ENCODE results near the gene NCOA5. TPM values are rescaled to one million over a fixed set of nuclear protein-coding genes. Genes with fewer than 3 reads are reported as not detected.

NCOA5 gene
- total RNA-seq, 1 donor from 2014 or later, result 12.3 TPM

DNA sequence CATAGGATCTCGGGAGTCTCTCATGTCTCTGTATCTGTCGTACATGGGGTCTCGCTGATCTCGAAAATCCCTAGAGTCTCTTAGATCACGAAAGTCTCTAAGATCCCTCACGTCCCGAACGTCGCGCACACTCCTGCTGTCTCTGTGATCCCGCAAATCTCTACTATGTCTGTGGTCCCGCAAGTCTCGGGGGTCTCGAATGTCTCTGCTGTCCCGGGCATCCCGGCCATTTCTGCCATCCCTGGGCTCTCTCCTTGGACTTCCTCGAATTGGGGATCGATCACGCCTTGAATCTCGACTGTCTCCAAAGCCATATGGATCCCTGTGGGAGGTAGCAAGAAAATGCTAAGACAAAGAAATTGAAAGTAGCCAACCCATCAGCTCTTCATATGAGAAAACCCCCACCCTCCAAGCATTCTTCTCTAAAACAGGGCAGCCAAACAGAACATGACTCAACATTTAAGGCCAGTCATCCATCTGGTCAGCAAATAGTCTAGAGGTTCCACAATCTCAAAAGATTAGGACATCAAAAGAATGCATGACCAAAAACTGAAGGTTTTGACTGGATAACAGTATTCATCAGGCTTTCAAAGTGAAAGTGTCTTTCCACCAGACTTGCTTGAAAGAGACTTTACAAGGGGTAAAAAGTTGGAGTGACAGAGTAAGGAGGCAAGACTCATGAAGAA is 19.4 kb downstream of the NCOA5 start:
- DNase-seq (ENCODE audit: low spot score), result no peak
- intact Hi-C loops (cut with DNase I), result no loop called here

DNA sequence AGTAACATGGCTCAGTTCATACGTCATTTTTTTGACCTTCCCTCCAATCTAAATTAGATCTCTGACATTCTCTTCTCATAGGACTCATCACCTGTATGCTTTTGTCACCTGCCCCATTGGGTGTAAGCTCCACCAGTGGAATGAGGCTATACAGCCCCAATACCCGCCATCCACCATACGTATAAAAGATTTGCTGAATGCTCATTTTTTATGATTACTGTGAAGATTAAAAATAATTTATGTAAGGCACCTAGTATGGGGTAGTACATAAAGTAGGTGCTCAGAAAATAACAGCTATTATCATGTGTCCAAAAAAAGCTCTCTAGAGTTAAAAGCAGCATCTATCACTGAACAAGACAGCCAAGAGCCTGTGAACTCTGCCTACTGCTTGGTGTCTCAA is 24.1 kb downstream of the NCOA5 start:
- DNase-seq (ENCODE audit: low spot score), result no peak
- intact Hi-C loops (cut with DNase I), result no loop called here

DNA sequence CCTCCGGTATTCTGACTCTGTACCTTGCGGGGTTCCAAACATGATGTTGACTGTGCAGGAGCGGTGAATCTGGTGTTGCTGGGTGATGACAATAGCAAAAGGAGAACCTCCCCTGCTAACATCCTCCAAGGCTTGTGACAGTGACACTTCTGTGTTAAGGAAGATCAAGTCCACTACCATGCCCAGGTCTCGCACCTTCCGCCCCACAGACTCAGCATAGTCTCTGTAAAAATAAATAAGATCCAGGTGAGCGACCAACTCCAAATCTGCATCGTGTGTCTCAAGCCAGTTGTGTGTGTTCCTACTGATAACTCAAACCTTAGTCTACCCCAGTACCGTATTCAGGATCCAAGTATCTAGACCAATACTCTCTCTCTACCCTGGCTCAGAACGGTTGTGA is 24.8 kb downstream of the NCOA5 start:
- intact Hi-C loops (cut with DNase I), result no loop called here
- DNase-seq (ENCODE audit: low spot score), result no peak

DNA sequence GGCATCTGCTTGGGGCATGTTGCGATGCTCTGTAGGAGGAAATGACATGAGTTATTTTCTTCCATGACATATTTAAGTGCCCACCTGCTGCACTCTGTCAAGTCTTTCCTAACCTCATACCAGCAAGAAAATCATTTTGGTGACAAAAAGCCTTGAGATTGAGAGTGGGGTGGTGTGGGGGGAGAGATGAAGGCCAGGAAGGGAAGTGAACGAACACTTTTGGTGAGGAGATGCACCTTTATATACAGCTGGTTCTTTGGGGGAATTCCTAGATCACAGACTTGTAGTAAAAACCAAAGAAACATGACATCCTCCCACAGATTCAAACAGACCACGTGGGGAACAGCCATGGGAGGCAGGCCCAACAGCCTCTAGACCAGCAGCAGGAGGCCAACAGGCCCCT is 26.1 kb downstream of the NCOA5 start:
- intact Hi-C loops (cut with DNase I), result loop anchor here (5.0 kb wide), 1 partner anchor 41 kb away; no protein-coding TSS in a partner anchor
- DNase-seq (ENCODE audit: low spot score), result no peak

DNA sequence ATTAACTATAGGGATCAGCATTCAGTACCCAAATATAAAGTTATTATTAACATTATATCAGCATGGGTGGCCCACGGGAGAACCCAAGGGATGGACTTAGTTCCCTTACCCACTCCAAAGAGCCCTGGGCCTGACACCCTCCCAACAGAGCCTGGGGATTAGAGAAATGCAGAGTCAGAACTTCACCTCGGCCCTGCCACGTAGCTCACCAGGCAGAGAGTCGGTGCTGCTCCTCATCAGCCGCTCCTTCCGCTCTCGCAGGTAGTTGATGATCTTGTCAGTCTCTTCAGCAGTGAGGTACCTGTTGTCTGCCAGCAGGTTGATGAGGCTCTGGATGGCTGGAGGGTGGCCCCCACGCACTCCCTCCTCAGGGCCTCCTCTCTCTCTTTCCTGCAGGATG is 26.6 kb downstream of the NCOA5 start:
- intact Hi-C loops (cut with DNase I), result loop anchor here (5.0 kb wide), 1 partner anchor 41 kb away; no protein-coding TSS in a partner anchor
- DNase-seq (ENCODE audit: low spot score), result no peak

DNA sequence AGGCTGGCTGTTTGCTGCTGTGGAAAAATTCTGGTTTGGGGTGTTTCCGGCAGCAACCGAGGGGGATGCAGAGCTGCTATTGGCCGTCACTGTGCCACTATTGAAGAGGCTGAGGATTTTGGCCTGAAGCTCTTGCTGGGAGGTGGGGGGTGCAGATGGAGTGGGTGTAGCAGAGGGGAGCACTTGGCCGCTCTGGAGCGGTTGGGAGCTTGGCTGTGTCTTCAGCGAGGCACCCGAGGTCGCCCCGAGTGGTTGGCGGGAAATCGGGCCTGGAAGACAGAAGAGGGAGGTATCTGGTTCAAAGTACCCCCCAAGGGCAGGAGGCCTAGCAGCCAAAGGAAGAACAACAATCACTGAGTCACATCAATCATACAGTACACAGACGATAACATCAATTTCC is 27.1 kb downstream of the NCOA5 start:
- intact Hi-C loops (cut with DNase I), result loop anchor here (5.0 kb wide), 1 partner anchor 40 kb away; no protein-coding TSS in a partner anchor
- DNase-seq (ENCODE audit: low spot score), result no peak

- intact Hi-C loops (cut with DNase I), result loop anchor here (5.0 kb wide), 1 partner anchor 40 kb away; no protein-coding TSS in a partner anchor
Observed at GRCh38 chr20:46062151-46062550, 27.6 kb downstream of the NCOA5 start.

DNA sequence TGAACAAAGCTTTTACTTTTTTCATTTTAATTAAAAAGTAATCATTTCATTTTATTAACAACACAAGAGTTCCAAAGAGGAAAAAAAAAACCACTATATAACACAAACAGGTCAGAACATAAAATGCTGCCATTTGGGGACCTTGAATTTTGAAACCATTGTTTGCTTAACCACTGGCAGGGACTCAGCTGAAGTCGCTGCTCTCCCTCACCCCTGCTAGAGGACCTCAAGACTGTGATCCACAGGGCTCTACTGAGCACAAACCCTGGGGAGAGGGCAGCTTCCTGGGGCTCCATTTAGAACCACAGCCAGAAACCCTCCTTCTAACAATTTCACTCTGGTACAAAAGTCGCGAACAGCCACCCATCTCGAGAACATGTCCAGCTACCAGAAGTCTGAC is 28.8 kb downstream of the NCOA5 start:
- no peak for DNase-seq (ENCODE audit: low spot score)
- intact Hi-C loops (cut with DNase I), result loop anchor here (5.0 kb wide), 1 partner anchor 39 kb away; no protein-coding TSS in a partner anchor

More at GRCh38 chr20:46062151-46062550, 27.6 kb downstream of the NCOA5 start:
- DNase-seq (ENCODE audit: low spot score), result no peak

- intact Hi-C loops (cut with DNase I), result loop anchor here (5.0 kb wide), 1 partner anchor 38 kb away; no protein-coding TSS in a partner anchor
- no peak for DNase-seq (ENCODE audit: low spot score)
Observed at GRCh38 chr20:46060301-46060881, 29.4 kb downstream of the NCOA5 start.

GRCh38 chr20:46058599-46059281 is 31.0 kb downstream of the NCOA5 start:
- DNase-seq (ENCODE audit: low spot score), result no peak
- intact Hi-C loops (cut with DNase I), result no loop called here

- peak; percentile 89 for DNase-seq (ENCODE audit: low spot score)
- intact Hi-C loops (cut with DNase I), result no loop called here
Observed at GRCh38 chr20:46057856-46058598, 31.7 kb downstream of the NCOA5 start.

GRCh38 chr20:46056970-46057855 is 32.5 kb downstream of the NCOA5 start:
- intact Hi-C loops (cut with DNase I), result no loop called here
- DNase-seq (ENCODE audit: low spot score), result no peak

- intact Hi-C loops (cut with DNase I), result no loop called here
- DNase-seq (ENCODE audit: low spot score), result no peak
Observed at GRCh38 chr20:46056027-46056833, 33.5 kb downstream of the NCOA5 start.

- intact Hi-C loops (cut with DNase I), result no loop called here
- no peak for DNase-seq (ENCODE audit: low spot score)
Observed at GRCh38 chr20:46055269-46055668, 34.5 kb downstream of the NCOA5 start.

DNA sequence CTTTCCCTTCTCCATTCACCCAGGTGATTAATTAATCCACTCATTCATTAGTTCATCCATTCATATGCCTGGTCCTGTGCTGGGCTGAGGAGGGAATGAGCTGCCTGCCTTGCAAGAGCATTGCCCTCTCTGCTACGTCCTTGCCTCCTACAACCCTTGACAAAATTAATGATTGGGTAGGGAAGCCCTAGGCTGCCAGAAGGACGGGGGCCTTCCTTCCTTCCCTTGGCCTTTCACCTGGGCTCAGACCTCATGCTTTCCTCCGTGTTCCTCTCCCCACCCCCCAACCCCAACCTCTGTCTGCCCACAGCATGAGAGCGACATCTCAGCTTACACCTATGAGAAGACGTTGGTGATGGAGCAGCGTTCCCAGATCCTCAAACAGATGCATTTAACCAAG is 35.2 kb downstream of the NCOA5 start:
- intact Hi-C loops (cut with DNase I), result no loop called here
- DNase-seq (ENCODE audit: low spot score), result no peak

- intact Hi-C loops (cut with DNase I), result no loop called here
- no peak for DNase-seq (ENCODE audit: low spot score)
Observed at GRCh38 chr20:46053416-46053815, 36.3 kb downstream of the NCOA5 start.

GRCh38 chr20:46051556-46052308 is 38.0 kb downstream of the NCOA5 start:
- DNase-seq (ENCODE audit: low spot score), result no peak
- intact Hi-C loops (cut with DNase I), result no loop called here

Data from cardiac septum (tissue), 1 donor.